SKM-1 treated with dmso at 0.1 percent for 144 hours (cell line): ENCODE results near the gene CDK13.
"Not testable (repeated sequence)": the region's sequence is repeated elsewhere in the genome, so short reads cannot be mapped to it uniquely, and the experiment has no call there.

Experiments
- DNase-seq: peaks from one replicate; lab custom pipeline; 2025; ENCODE audit not compliant: unreplicated experiment; lab: John Stamatoyannopoulos, UW

CDK13 gene

DNA sequence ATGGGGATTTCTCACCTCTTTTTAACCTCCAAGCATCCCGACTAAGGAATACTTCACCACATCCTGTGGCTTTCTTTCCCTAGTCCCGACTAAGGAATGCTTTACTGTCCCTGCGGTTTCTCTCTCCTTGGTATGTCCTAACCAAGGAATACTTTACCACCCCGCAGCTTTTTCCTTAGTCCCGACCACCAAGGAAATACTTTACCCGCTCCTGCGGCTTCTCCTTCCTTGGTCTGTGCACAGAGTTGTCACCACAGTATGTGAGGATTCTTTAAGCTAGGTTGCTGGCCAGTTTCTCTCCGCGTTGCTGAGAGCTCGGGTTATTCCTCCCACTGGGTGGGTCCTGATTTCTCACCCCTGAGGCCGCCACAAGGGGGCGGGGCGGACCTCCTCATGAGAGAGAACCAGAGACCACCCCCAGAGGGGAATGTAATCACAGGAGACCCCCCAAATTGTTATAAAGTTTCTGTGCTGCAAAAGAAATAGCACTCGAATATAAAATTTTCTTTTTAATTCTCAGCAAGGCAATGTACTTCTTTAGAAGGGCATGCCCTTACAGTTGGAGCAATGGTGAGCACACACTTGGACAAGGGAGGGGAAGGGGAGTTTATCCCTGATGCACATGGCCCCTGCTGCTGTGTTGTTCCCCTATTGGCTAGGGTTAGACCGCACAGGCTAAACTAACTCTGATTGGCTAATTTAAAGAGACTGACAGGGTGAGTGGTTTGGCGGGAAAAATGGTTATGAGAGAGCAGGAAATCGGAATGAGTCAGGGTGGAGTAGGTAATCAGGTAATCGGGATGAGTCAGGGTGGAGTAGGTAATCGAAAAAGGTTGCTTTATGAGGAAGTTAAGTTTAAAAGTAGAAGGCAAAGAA, 197.6 kb downstream of the CDK13 start:
- no peak for DNase-seq

DNA sequence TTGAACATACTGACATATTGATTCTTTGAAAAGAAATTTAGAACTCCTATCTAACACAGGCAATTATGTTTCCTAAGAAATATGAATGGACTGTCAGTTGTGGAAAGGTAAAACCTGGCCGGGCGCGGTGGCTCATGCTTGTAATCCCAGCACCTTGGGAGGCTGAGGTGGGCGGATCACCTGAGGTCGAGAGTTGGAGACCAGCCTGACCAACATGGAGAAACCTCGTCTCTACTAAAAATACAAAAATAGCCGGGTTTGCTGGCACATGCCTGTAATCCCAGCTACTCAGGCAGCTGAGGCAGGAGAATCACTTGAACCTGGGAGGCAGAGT, 198.2 kb downstream of the CDK13 start:
- not testable (repeated sequence) for DNase-seq

- DNase-seq = no peak
These were observed 198.6 kb downstream of the CDK13 start for GRCh38 chr7:40148671-40149070.
